WTC11 (cell line): Measurements from ENCODE around the gene SLC39A3. TPM values are rescaled to one million over a fixed set of nuclear protein-coding genes. Genes with fewer than 3 reads are reported as not detected.
"Not testable (repeated sequence)": the region's sequence is repeated elsewhere in the genome, so short reads cannot be mapped to it uniquely, and the experiment has no call there.

Experiments
- ATAC-seq: fragments of 200-7000 bp; cut with Tn5 transposase; 2 replicates; pipeline ENCODE4 v1.10.0; 2021; ENCODE audit warnings: mild to moderate bottlenecking, moderate library complexity
- CTCF ChIA-PET: fragments of 300-600 bp; sonication (Branson Sonifier 250); formaldehyde crosslinking; loops from one replicate; lab custom pipeline; 2021; ENCODE audit warnings: antibody characterized with exemption; lab: Charles Lee
- POLR2A ChIA-PET: fragments of 350-600 bp; sonication (Branson Sonifier 250); formaldehyde crosslinking; loops from one replicate; lab custom pipeline; 2021; ENCODE audit warnings: antibody characterized with exemption; lab: Charles Lee
- DNase-seq: peaks from one replicate; pipeline ENCODE4 v3.0.0; 2021; ENCODE audit warnings: low spot score
- H3K27ac Mint-ChIP-seq: 2 replicates; pipeline ENCODE4 v1.8.0; 2021; ENCODE audit warnings: mixed read lengths
- H3K27me3 Mint-ChIP-seq: 2 replicates; pipeline ENCODE4 v1.8.0; 2021; ENCODE audit warnings: low read depth, mild to moderate bottlenecking, moderate library complexity, mixed read lengths
- H3K36me3 Mint-ChIP-seq: 2 replicates; pipeline ENCODE4 v1.8.0; 2021; ENCODE audit warnings: mixed read lengths
- H3K4me1 Mint-ChIP-seq: 2 replicates; pipeline ENCODE4 v1.8.0; 2022; ENCODE audit warnings: mixed read lengths
- H3K4me3 Mint-ChIP-seq: 2 replicates; pipeline ENCODE4 v1.8.0; 2021; ENCODE audit warnings: mild to moderate bottlenecking, moderate library complexity, mixed read lengths
- H3K9me3 Mint-ChIP-seq: 2 replicates; pipeline ENCODE4 v1.8.0; 2021; ENCODE audit warnings: mixed read lengths
- ATF1 ChIP-seq: sonication (generic); formaldehyde crosslinking; IDR thresholded peaks from 2 replicates; pipeline ENCODE4 v1.8.1; 2023; ENCODE audit warnings: mild to moderate bottlenecking, moderate library complexity, missing genetic modification reagents
- CBFB ChIP-seq: sonication (generic); formaldehyde crosslinking; IDR thresholded peaks from 2 replicates; pipeline ENCODE4 v1.8.1; 2022; ENCODE audit warnings: mild to moderate bottlenecking, low read depth, missing genetic modification reagents
- FOXP1 ChIP-seq: sonication (generic); formaldehyde crosslinking; IDR thresholded peaks from 2 replicates; pipeline ENCODE4 v1.8.0; 2022; ENCODE audit warnings: missing genetic modification reagents, mild to moderate bottlenecking, moderate library complexity, borderline replicate concordance
- NFYB ChIP-seq: sonication (generic); formaldehyde crosslinking; conservative IDR thresholded peaks from 2 replicates; pipeline ENCODE4 v1.8.0; 2022; ENCODE audit warnings: low read depth, missing genetic modification reagents
- USF2 ChIP-seq: sonication (generic); formaldehyde crosslinking; IDR thresholded peaks from 2 replicates; pipeline ENCODE4 v1.8.1; 2023; ENCODE audit warnings: mild to moderate bottlenecking, missing genetic modification reagents, moderate library complexity
- ZSCAN18 ChIP-seq: fragments of 250-450 bp; sonication (Bioruptor Pico); IDR thresholded peaks from 2 replicates; pipeline ENCODE4 v2.1.2; 2022; ENCODE audit warnings: mild to moderate bottlenecking, moderate library complexity
- total RNA-seq: library from RNA; stranded (reverse); gene quantifications from 3 replicates; pipeline ENCODE4 v1.2.3, GENCODE V29; 2021
- TF ChIP-seq, protein P1 (sequence below): sonication (generic); formaldehyde crosslinking; IDR thresholded peaks from 2 replicates; pipeline ENCODE4 v1.8.1; 2023; ENCODE audit warnings: mild to moderate bottlenecking, missing genetic modification reagents
- TF ChIP-seq, protein P2 (sequence below): fragments of 250-450 bp; sonication (Bioruptor Pico); IDR thresholded peaks from 2 replicates; pipeline ENCODE4 v1.9.0; 2021; ENCODE audit warnings: mild to moderate bottlenecking
- TF ChIP-seq, protein P3 (sequence below): fragments of 250-450 bp; sonication (Bioruptor Pico); IDR thresholded peaks from 2 replicates; pipeline ENCODE4 v1.9.0; 2021; ENCODE audit warnings: mild to moderate bottlenecking, borderline replicate concordance
- TF ChIP-seq, protein P4 (sequence below): sonication (generic); formaldehyde crosslinking; IDR thresholded peaks from 2 replicates; pipeline ENCODE4 v1.8.0; 2022; ENCODE audit warnings: mild to moderate bottlenecking, missing genetic modification reagents

SLC39A3 gene
- total RNA-seq, 1 experiment from 2014 or later = 38.0 TPM

GRCh38 chr19:2714102-2714501 is 25.7 kb downstream of the SLC39A3 start:
- POLR2A ChIA-PET, H3K27me3 Mint-ChIP-seq, ATAC-seq, CTCF ChIA-PET, H3K4me1 Mint-ChIP-seq, H3K27ac Mint-ChIP-seq, DNase-seq, H3K4me3 Mint-ChIP-seq: not testable (repeated sequence)
- Mint-ChIP-seq H3K36me3 (peaks cover 12% of the 10 kb centered on the region), H3K9me3 (peaks cover 12% of the 10 kb centered on the region)

DNA sequence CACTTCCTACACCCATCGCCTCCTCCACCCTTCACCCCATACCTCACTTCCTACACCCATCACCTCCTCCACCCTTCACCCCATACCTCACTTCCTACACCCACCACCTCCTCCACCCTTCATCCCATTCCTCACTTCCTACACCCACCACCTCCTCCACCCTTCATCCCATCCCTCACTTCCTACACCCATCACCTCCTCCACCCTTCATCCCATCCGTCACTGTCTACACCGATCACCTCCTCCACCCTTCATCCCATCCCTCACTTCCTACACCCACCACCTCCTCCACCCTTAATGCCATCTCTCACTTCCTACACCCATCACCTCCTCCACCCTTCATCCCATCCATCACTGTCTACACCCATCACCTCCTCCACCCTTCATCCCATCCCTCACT is 26.6 kb downstream of the SLC39A3 start:
- DNase-seq, H3K4me1 Mint-ChIP-seq, H3K4me3 Mint-ChIP-seq, H3K27me3 Mint-ChIP-seq, H3K27ac Mint-ChIP-seq, POLR2A ChIA-PET, CTCF ChIA-PET, ATAC-seq: not testable (repeated sequence)
- peaks cover 12% of the 10 kb centered on the region for H3K9me3 Mint-ChIP-seq
- H3K36me3 Mint-ChIP-seq = peaks cover 12% of the 10 kb centered on the region

DNA sequence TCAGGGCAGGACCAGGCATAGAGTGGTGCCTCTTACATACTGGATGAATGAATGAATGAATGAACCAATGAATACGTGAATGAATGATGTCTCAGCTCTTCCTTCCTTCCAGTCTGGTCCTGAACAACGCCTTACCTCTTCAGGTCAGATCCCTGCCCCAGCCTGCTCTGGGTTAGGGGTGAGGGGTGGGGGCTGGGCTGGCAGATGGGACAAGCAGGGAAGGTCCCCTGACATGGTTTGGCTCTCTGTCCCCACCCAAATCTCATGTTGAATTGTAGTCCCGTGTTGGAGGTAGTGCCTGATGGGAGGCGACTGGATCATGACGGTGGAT is 28.0 kb downstream of the SLC39A3 start:
- CTCF ChIA-PET = interaction anchor here (2.2 kb wide), 1 partner anchor 63 kb away, joined by 12 read pairs; no protein-coding TSS in a partner anchor
- ATAC-seq (no peak), DNase-seq (no peak)
- H3K4me1 Mint-ChIP-seq = no peaks in the 10 kb centered on the region
- H3K27ac Mint-ChIP-seq = no peak overlapping the region
- H3K27me3 Mint-ChIP-seq = peaks cover 8% of the 10 kb centered on the region
- TF ChIP-seq USF2 (CRISPR knock-in tag) = no peak
- no peak for TF ChIP-seq ZSCAN18
- no peak for TF ChIP-seq NFYB (CRISPR knock-in tag)
- TF ChIP-seq, protein P1, sequence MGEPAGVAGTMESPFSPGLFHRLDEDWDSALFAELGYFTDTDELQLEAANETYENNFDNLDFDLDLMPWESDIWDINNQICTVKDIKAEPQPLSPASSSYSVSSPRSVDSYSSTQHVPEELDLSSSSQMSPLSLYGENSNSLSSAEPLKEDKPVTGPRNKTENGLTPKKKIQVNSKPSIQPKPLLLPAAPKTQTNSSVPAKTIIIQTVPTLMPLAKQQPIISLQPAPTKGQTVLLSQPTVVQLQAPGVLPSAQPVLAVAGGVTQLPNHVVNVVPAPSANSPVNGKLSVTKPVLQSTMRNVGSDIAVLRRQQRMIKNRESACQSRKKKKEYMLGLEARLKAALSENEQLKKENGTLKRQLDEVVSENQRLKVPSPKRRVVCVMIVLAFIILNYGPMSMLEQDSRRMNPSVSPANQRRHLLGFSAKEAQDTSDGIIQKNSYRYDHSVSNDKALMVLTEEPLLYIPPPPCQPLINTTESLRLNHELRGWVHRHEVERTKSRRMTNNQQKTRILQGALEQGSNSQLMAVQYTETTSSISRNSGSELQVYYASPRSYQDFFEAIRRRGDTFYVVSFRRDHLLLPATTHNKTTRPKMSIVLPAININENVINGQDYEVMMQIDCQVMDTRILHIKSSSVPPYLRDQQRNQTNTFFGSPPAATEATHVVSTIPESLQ (CRISPR knock-in tag) = no peak
- peaks cover 12% of the 10 kb centered on the region for H3K9me3 Mint-ChIP-seq
- POLR2A ChIA-PET = no interaction called here
- no peak overlapping the region for H3K4me3 Mint-ChIP-seq
- H3K36me3 Mint-ChIP-seq = peaks cover 12% of the 10 kb centered on the region

DNA sequence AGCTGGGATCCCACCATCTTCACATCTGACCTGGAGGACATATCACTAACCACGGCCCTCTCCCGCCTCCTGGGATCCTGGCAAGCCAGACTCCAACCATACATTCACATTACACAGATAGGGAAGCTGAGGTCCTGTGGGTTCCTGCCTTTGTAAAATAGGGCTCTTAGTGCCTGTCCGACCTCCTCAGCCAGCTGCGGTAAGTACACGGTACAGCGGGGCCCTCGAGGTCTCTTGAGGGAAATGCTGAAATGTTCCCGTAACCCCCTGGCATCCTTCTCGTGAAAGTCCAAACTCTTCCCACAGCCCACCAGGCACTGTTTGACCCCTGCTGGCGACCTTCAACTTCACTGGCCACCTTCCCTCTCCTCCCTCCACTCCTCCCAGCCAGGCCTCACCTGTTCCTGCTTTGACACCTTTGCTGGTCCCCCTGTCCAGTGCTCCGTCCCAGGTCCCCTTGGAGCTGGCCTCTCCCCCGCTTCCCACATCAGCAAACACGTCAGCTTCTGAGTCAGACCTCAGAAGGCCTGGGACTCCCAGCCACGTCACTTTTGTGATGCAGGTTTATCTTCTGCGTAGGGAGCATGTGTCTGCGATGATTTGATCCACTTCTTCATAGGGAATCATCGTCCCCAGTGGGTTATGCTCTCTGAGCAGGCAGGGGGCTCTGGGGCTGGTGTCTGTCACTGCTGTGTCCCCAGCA is 28.5 kb downstream of the SLC39A3 start:
- peaks cover 12% of the 10 kb centered on the region for H3K36me3 Mint-ChIP-seq
- TF ChIP-seq ATF1 (CRISPR knock-in tag) (no peak), CBFB (CRISPR knock-in tag) (no peak), FOXP1 (CRISPR knock-in tag) (no peak)
- TF ChIP-seq, protein P2, sequence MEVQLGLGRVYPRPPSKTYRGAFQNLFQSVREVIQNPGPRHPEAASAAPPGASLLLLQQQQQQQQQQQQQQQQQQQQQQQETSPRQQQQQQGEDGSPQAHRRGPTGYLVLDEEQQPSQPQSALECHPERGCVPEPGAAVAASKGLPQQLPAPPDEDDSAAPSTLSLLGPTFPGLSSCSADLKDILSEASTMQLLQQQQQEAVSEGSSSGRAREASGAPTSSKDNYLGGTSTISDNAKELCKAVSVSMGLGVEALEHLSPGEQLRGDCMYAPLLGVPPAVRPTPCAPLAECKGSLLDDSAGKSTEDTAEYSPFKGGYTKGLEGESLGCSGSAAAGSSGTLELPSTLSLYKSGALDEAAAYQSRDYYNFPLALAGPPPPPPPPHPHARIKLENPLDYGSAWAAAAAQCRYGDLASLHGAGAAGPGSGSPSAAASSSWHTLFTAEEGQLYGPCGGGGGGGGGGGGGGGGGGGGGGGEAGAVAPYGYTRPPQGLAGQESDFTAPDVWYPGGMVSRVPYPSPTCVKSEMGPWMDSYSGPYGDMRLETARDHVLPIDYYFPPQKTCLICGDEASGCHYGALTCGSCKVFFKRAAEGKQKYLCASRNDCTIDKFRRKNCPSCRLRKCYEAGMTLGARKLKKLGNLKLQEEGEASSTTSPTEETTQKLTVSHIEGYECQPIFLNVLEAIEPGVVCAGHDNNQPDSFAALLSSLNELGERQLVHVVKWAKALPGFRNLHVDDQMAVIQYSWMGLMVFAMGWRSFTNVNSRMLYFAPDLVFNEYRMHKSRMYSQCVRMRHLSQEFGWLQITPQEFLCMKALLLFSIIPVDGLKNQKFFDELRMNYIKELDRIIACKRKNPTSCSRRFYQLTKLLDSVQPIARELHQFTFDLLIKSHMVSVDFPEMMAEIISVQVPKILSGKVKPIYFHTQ (CRISPR knock-in tag) = no peak
- TF ChIP-seq, protein P3, sequence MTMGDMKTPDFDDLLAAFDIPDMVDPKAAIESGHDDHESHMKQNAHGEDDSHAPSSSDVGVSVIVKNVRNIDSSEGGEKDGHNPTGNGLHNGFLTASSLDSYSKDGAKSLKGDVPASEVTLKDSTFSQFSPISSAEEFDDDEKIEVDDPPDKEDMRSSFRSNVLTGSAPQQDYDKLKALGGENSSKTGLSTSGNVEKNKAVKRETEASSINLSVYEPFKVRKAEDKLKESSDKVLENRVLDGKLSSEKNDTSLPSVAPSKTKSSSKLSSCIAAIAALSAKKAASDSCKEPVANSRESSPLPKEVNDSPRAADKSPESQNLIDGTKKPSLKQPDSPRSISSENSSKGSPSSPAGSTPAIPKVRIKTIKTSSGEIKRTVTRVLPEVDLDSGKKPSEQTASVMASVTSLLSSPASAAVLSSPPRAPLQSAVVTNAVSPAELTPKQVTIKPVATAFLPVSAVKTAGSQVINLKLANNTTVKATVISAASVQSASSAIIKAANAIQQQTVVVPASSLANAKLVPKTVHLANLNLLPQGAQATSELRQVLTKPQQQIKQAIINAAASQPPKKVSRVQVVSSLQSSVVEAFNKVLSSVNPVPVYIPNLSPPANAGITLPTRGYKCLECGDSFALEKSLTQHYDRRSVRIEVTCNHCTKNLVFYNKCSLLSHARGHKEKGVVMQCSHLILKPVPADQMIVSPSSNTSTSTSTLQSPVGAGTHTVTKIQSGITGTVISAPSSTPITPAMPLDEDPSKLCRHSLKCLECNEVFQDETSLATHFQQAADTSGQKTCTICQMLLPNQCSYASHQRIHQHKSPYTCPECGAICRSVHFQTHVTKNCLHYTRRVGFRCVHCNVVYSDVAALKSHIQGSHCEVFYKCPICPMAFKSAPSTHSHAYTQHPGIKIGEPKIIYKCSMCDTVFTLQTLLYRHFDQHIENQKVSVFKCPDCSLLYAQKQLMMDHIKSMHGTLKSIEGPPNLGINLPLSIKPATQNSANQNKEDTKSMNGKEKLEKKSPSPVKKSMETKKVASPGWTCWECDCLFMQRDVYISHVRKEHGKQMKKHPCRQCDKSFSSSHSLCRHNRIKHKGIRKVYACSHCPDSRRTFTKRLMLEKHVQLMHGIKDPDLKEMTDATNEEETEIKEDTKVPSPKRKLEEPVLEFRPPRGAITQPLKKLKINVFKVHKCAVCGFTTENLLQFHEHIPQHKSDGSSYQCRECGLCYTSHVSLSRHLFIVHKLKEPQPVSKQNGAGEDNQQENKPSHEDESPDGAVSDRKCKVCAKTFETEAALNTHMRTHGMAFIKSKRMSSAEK (CRISPR knock-in tag) = no peak
- TF ChIP-seq, protein P4, sequence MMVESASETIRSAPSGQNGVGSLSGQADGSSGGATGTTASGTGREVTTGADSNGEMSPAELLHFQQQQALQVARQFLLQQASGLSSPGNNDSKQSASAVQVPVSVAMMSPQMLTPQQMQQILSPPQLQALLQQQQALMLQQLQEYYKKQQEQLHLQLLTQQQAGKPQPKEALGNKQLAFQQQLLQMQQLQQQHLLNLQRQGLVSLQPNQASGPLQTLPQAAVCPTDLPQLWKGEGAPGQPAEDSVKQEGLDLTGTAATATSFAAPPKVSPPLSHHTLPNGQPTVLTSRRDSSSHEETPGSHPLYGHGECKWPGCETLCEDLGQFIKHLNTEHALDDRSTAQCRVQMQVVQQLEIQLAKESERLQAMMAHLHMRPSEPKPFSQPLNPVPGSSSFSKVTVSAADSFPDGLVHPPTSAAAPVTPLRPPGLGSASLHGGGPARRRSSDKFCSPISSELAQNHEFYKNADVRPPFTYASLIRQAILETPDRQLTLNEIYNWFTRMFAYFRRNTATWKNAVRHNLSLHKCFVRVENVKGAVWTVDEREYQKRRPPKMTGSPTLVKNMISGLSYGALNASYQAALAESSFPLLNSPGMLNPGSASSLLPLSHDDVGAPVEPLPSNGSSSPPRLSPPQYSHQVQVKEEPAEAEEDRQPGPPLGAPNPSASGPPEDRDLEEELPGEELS (CRISPR knock-in tag) = no peak

More for the DNA sequence above, 28.5 kb downstream of the SLC39A3 start:
- ATAC-seq = no peak; the same call in 1 of the 2 replicates
- DNase-seq = no peak
- Mint-ChIP-seq H3K27me3 (peaks cover 8% of the 10 kb centered on the region), H3K27ac (no peak overlapping the region; the same call in 1 of the 2 replicates), H3K4me1 (no peaks in the 10 kb centered on the region), H3K4me3 (no peak overlapping the region), H3K9me3 (peaks cover 12% of the 10 kb centered on the region)
- ChIA-PET CTCF (interaction anchor here (0.6 to 2.2 kb wide), 2 partner anchors 9 to 63 kb away, joined by 4 to 12 read pairs; partner anchors contain the start of gene GNG7), POLR2A (interaction anchor here (0.9 kb wide), 1 partner anchor 87 kb away, joined by 3 read pairs; no protein-coding TSS in a partner anchor)
